A549 (cell line): Measurements from ENCODE around the gene NDUFV3.

ENCODE experiments used
- CBX8 ChIP-seq: fragments of 200-600 bp; sonication (generic); IDR thresholded peaks from 2 replicates; pipeline ENCODE4 v1.6.1; 2016
- CEBPB ChIP-seq, 2 experiments: fragments of >200 bp in 1 of 2; sonication (Bioruptor Twin) in 1 of 2; formaldehyde crosslinking in 1 of 2; IDR thresholded peaks; 2 replicates each; pipeline ENCODE4 v1.6.1; 2012 to 2016
- MAX ChIP-seq: IDR thresholded peaks from 2 replicates; pipeline ENCODE4 v1.6.1; 2012

- no peak for TF ChIP-seq CBX8
- TF ChIP-seq MAX = no peak
- TF ChIP-seq CEBPB (IDR thresholded peaks at IDR 0.05) = no peak
Measured at GRCh38 chr21:42849759-42850412, 43.2 kb upstream of the NDUFV3 start.
